Caco-2 (cell line): ENCODE results near the gene PHF12. TPM values are rescaled to one million over a fixed set of nuclear protein-coding genes. Genes with fewer than 3 reads are reported as not detected.

Experiments
- BruUV-seq: library from RNA; stranded (reverse); fragments of 400-500 nt; replicated peaks from 2 replicates; lab custom pipeline; 2021; lab: Mats Ljungman, UMichigan
- CTCF ChIA-PET: fragments of 300-600 bp; sonication (Branson Sonifier 250); formaldehyde crosslinking; loops from one replicate; lab custom pipeline; 2022; ENCODE audit warnings: antibody characterized with exemption; lab: Charles Lee
- POLR2A ChIA-PET: fragments of 300-600 bp; sonication (Branson Sonifier 250); formaldehyde crosslinking; loops from one replicate; lab custom pipeline; 2022; ENCODE audit warnings: antibody characterized with exemption; lab: Charles Lee
- DNase-seq, 2 experiments: peaks; one replicate each; pipeline versions ENCODE4 v3.0.0 to v3.0.0-alpha.2; 2020 to 2022
- H3K27me3 ChIP-seq: replicated peaks from 2 replicates; pipeline ENCODE4 v1.6.0; 2011; ENCODE audit warnings: low read length; ENCODE audit not compliant: control insufficient read depth, insufficient read depth
- H3K36me3 ChIP-seq: 2 replicates; pipeline ENCODE4 v1.5.1; 2011; ENCODE audit warnings: low read length; ENCODE audit not compliant: control insufficient read depth, insufficient read depth
- H3K4me1 ChIP-seq: fragments of 250-450 bp; sonication (Bioruptor Pico); 2 replicates; pipeline ENCODE4 v1.5.1; 2020; ENCODE audit warnings: mild to moderate bottlenecking
- H3K4me3 ChIP-seq: 2 replicates; pipeline ENCODE4 v1.5.1; 2011; ENCODE audit warnings: low read depth, mild to moderate bottlenecking, control low read depth, low read length
- H3K9me3 ChIP-seq: fragments of 250-450 bp; sonication (Bioruptor Pico); 2 replicates; pipeline ENCODE4 v1.5.1; 2020; ENCODE audit warnings: mild to moderate bottlenecking, moderate library complexity
- H3K27ac Mint-ChIP-seq: one replicate; pipeline ENCODE4 v1.8.0; 2022; ENCODE audit warnings: mixed read lengths; ENCODE audit not compliant: unreplicated experiment
- H3K27me3 Mint-ChIP-seq: one replicate; pipeline ENCODE4 v1.8.0; 2022; ENCODE audit warnings: mixed read lengths; ENCODE audit not compliant: insufficient read depth, unreplicated experiment
- H3K36me3 Mint-ChIP-seq: one replicate; pipeline ENCODE4 v1.8.0; 2022; ENCODE audit warnings: mild to moderate bottlenecking, mixed read lengths; ENCODE audit not compliant: insufficient read depth, unreplicated experiment
- H3K4me1 Mint-ChIP-seq: one replicate; pipeline ENCODE4 v1.8.0; 2022; ENCODE audit warnings: low read depth, mixed read lengths; ENCODE audit not compliant: unreplicated experiment
- H3K4me3 Mint-ChIP-seq: one replicate; pipeline ENCODE4 v1.8.0; 2022; ENCODE audit warnings: mild to moderate bottlenecking, moderate library complexity, mixed read lengths; ENCODE audit not compliant: unreplicated experiment
- H3K9me3 Mint-ChIP-seq: one replicate; pipeline ENCODE4 v1.8.0; 2022; ENCODE audit warnings: mixed read lengths; ENCODE audit not compliant: unreplicated experiment
- CTCF ChIP-seq, 2 experiments: fragments of 200-600 bp in 1 of 2; IDR thresholded peaks; 1 replicate in 1 of 2; 2 replicates in 1 of 2; pipeline versions ENCODE4 v1.5.1 to v1.8.0; 2011 to 2022; ENCODE audit warnings: antibody characterized with exemption in 1 of 2, control low read depth in 1 of 2, inconsistent platforms in 1 of 2, low read depth in 1 of 2, low read length in 1 of 2, mild to moderate bottlenecking in 1 of 2, moderate library complexity in 1 of 2; ENCODE audit not compliant: insufficient read depth in 1 of 2, severe bottlenecking in 1 of 2, unreplicated experiment in 1 of 2
- intact Hi-C: fragments of 100-400 bp; cut with micrococcal nuclease; formaldehyde crosslinking; loops from one replicate; pipeline ENCODE4 v1.10.0; 2022; ENCODE audit not compliant: unreplicated experiment
- total RNA-seq: library from RNA; stranded (reverse); gene quantifications from 2 replicates; pipeline ENCODE4 v1.2.3, GENCODE V29; 2022

PHF12 gene
- total RNA-seq, 1 experiment from 2014 or later, result 49.9 TPM

GRCh38 chr17:28950017-28950751 lies 1.1 kb downstream of the PHF12 start:
- Histone ChIP-seq H3K9me3 (no peaks in the 10 kb centered on the region), H3K36me3 (no peaks in the 10 kb centered on the region), H3K4me3 (peak overlapping the region; percentile 88), H3K4me1 (peaks cover 10% of the 10 kb centered on the region), H3K27me3 (no peaks in the 10 kb centered on the region)
- Mint-ChIP-seq H3K4me1 (no peaks in the 10 kb centered on the region), H3K4me3 (no peak overlapping the region), H3K27ac (peak overlapping the region; percentile 96), H3K9me3 (no peaks in the 10 kb centered on the region), H3K36me3 (peaks cover 31% of the 10 kb centered on the region), H3K27me3 (no peaks in the 10 kb centered on the region)
- TF ChIP-seq CTCF (IDR thresholded peaks at IDR 0.05; ENCODE audit: insufficient read depth in 1 of 2, low read depth in 1 of 2, low read length in 1 of 2, severe bottlenecking in 1 of 2, unreplicated experiment in 1 of 2), result no peak
- BruUV-seq, result no TSS peak
- intact Hi-C loops, result loop anchor here (5.0 kb wide), 2 partner anchors 207 to 208 kb away; partner anchors contain the start of gene TRAF4
- ChIA-PET CTCF (interaction anchor here (0.6 to 1.3 kb wide), 8 partner anchors 15 to 223 kb away, joined by 3 to 10 read pairs (median 3); partner anchors contain the start of gene DHRS13), POLR2A (interaction anchor here (0.8 to 1.0 kb wide), 2 partner anchors 223 to 230 kb away, joined by 3 to 6 read pairs; partner anchors contain the start of gene RPL23A)
- peak; percentile 45 to 70 for DNase-seq

- ChIA-PET CTCF (interaction anchor here (0.6 to 1.3 kb wide), 8 partner anchors 16 to 223 kb away, joined by 3 to 10 read pairs (median 4); partner anchors contain the start of gene DHRS13), POLR2A (interaction anchor here (0.6 to 1.0 kb wide), 3 partner anchors 158 to 230 kb away, joined by 3 to 8 read pairs (median 6); partner anchors contain the start of gene RPL23A)
- H3K36me3 ChIP-seq, result no peaks in the 10 kb centered on the region
- Mint-ChIP-seq H3K27ac (peak overlapping the region; percentile 96), H3K27me3 (no peaks in the 10 kb centered on the region), H3K4me1 (no peaks in the 10 kb centered on the region), H3K4me3 (no peak overlapping the region), H3K36me3 (peaks cover 34% of the 10 kb centered on the region), H3K9me3 (no peaks in the 10 kb centered on the region)
- H3K4me1 ChIP-seq, result peaks cover 10% of the 10 kb centered on the region
- peak; percentile 61 to 70 for DNase-seq
- TF ChIP-seq CTCF (IDR thresholded peaks at IDR 0.05; ENCODE audit: insufficient read depth in 1 of 2, low read depth in 1 of 2, low read length in 1 of 2, severe bottlenecking in 1 of 2, unreplicated experiment in 1 of 2), result no peak
- no peaks in the 10 kb centered on the region for H3K27me3 ChIP-seq
- no peaks in the 10 kb centered on the region for H3K9me3 ChIP-seq
- peak overlapping the region; percentile 88 for H3K4me3 ChIP-seq
- intact Hi-C loops, result loop anchor here (2.0 to 5.0 kb wide), 3 partner anchors 47 to 208 kb away; partner anchors contain the start of genes DHRS13 and TRAF4
- no TSS peak for BruUV-seq
These were observed 1.9 kb downstream of the PHF12 start for GRCh38 chr17:28949185-28950016.

- BruUV-seq, result no TSS peak
These were observed 2.5 kb downstream of the PHF12 start for GRCh38 chr17:28948873-28949184.

More at GRCh38 chr17:28948873-28949184, 2.5 kb downstream of the PHF12 start:
- Histone ChIP-seq H3K36me3 (no peaks in the 10 kb centered on the region), H3K4me3 (peak overlapping the region; percentile 88), H3K4me1 (peaks cover 10% of the 10 kb centered on the region), H3K27me3 (no peaks in the 10 kb centered on the region), H3K9me3 (no peaks in the 10 kb centered on the region)
- H3K36me3 Mint-ChIP-seq, result peaks cover 34% of the 10 kb centered on the region
- CTCF ChIA-PET, result interaction anchor here (0.5 to 1.2 kb wide), 3 partner anchors 14 to 168 kb away, joined by 3 to 7 read pairs (median 4); no protein-coding TSS in a partner anchor
- H3K9me3 Mint-ChIP-seq, result no peaks in the 10 kb centered on the region
- no peak for DNase-seq
- intact Hi-C loops, result loop anchor here (2.0 kb wide), 1 partner anchor 46 kb away; the partner anchor contains the start of gene DHRS13
- POLR2A ChIA-PET, result no interaction called here
- no peak for TF ChIP-seq CTCF (IDR thresholded peaks at IDR 0.05; ENCODE audit: insufficient read depth in 1 of 2, low read depth in 1 of 2, low read length in 1 of 2, severe bottlenecking in 1 of 2, unreplicated experiment in 1 of 2)
- no peak overlapping the region for H3K4me3 Mint-ChIP-seq
- H3K4me1 Mint-ChIP-seq, result no peaks in the 10 kb centered on the region
- H3K27me3 Mint-ChIP-seq, result no peaks in the 10 kb centered on the region
- peak overlapping the region; percentile 96 for H3K27ac Mint-ChIP-seq
